Gastroesophageal sphincter (tissue), 3 donors: Measurements from ENCODE around the gene CDKN1B.

ENCODE experiments used
- EP300 ChIP-seq: sonication (generic); formaldehyde crosslinking; IDR thresholded peaks from one replicate; pipeline ENCODE4 v1.6.1; 2017; ENCODE audit warnings: antibody characterized with exemption, mild to moderate bottlenecking
- POLR2AphosphoS5 ChIP-seq: sonication (generic); formaldehyde crosslinking; IDR thresholded peaks from one replicate; pipeline ENCODE4 v1.6.1; 2017; ENCODE audit warnings: antibody characterized with exemption
- TF ChIP-seq, protein P1 (sequence below), 4 experiments: fragments of 200-600 bp in 2 of 4; fragments of 450-650 bp in 2 of 4; sonication (generic) in 1 of 4; IDR thresholded peaks; one replicate each; pipeline ENCODE4 v1.5.1; 2017 to 2019; ENCODE audit warnings: antibody characterized with exemption in 4 of 4, mild to moderate bottlenecking in 2 of 4, moderate library complexity in 2 of 4

- TF ChIP-seq EP300 (no peak), POLR2AphosphoS5 (no peak)
- TF ChIP-seq, protein P1, sequence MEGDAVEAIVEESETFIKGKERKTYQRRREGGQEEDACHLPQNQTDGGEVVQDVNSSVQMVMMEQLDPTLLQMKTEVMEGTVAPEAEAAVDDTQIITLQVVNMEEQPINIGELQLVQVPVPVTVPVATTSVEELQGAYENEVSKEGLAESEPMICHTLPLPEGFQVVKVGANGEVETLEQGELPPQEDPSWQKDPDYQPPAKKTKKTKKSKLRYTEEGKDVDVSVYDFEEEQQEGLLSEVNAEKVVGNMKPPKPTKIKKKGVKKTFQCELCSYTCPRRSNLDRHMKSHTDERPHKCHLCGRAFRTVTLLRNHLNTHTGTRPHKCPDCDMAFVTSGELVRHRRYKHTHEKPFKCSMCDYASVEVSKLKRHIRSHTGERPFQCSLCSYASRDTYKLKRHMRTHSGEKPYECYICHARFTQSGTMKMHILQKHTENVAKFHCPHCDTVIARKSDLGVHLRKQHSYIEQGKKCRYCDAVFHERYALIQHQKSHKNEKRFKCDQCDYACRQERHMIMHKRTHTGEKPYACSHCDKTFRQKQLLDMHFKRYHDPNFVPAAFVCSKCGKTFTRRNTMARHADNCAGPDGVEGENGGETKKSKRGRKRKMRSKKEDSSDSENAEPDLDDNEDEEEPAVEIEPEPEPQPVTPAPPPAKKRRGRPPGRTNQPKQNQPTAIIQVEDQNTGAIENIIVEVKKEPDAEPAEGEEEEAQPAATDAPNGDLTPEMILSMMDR (IDR thresholded peaks at IDR 0.05): no peak
These were observed 3.3 kb upstream of the CDKN1B start for GRCh38 chr12:12713932-12714275.
